ENCODE measurements around the gene TMEM132A. TPM values are rescaled to one million over a fixed set of nuclear protein-coding genes. Genes with fewer than 3 reads are reported as not detected.

Gene TMEM132A, protein sequence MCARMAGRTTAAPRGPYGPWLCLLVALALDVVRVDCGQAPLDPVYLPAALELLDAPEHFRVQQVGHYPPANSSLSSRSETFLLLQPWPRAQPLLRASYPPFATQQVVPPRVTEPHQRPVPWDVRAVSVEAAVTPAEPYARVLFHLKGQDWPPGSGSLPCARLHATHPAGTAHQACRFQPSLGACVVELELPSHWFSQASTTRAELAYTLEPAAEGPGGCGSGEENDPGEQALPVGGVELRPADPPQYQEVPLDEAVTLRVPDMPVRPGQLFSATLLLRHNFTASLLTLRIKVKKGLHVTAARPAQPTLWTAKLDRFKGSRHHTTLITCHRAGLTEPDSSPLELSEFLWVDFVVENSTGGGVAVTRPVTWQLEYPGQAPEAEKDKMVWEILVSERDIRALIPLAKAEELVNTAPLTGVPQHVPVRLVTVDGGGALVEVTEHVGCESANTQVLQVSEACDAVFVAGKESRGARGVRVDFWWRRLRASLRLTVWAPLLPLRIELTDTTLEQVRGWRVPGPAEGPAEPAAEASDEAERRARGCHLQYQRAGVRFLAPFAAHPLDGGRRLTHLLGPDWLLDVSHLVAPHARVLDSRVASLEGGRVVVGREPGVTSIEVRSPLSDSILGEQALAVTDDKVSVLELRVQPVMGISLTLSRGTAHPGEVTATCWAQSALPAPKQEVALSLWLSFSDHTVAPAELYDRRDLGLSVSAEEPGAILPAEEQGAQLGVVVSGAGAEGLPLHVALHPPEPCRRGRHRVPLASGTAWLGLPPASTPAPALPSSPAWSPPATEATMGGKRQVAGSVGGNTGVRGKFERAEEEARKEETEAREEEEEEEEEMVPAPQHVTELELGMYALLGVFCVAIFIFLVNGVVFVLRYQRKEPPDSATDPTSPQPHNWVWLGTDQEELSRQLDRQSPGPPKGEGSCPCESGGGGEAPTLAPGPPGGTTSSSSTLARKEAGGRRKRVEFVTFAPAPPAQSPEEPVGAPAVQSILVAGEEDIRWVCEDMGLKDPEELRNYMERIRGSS
- total RNA-seq, result 150 and 287 TPM in 2 replicates

DNA sequence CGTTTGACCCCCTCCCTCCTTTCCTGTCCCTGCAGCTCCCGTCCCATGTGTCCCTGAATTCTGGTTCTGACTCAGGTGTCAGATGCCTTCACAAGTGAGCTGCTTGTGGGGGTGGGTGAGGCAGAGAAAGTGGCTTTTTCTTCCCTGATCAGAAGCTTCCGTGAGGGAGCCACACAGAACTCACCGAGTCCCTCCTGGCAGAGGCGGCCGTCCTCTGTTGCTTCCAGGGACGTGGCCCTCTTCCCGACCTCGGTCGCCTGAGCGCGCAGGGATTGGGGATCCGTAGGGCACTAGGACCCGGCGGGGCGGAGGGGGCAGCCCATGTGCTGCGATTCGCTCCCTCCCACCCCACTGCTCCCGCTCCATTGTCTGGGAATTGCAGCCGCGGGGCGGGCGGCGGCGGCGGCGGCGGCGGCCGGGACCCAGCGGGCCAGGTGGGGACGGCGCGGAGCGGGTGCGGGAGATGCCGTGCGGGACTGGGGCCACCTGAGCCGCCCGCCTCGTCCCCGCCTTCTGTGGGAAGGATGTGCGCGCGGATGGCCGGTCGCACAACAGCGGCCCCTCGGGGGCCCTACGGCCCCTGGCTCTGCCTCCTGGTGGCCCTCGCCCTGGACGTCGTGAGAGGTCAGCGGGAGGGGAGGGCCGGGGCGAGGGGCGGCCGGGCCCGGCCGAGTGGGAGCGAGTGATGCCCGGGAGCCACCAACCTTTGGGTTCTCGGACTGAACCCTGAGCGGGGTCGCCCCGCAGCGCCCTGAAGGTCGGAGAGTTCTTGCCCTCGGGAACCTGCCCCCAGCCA is at the start of gene TMEM132A:
TMEM132A (plus strand) TSS at position 351 of the 796 bp plus-strand sequence; CDS start at position 525, 174 bp downstream.
- no peak for DNase-seq (ENCODE audit: low read depth)
- TF ChIP-seq, protein P1, sequence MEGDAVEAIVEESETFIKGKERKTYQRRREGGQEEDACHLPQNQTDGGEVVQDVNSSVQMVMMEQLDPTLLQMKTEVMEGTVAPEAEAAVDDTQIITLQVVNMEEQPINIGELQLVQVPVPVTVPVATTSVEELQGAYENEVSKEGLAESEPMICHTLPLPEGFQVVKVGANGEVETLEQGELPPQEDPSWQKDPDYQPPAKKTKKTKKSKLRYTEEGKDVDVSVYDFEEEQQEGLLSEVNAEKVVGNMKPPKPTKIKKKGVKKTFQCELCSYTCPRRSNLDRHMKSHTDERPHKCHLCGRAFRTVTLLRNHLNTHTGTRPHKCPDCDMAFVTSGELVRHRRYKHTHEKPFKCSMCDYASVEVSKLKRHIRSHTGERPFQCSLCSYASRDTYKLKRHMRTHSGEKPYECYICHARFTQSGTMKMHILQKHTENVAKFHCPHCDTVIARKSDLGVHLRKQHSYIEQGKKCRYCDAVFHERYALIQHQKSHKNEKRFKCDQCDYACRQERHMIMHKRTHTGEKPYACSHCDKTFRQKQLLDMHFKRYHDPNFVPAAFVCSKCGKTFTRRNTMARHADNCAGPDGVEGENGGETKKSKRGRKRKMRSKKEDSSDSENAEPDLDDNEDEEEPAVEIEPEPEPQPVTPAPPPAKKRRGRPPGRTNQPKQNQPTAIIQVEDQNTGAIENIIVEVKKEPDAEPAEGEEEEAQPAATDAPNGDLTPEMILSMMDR (conservative IDR thresholded peaks at IDR 0.05; ENCODE audit: low read depth, low read length), result no peak
- peak within 1 kb of the TSS; percentile 90 for H3K4me3 ChIP-seq (ENCODE audit: low read depth, low read length)

DNA sequence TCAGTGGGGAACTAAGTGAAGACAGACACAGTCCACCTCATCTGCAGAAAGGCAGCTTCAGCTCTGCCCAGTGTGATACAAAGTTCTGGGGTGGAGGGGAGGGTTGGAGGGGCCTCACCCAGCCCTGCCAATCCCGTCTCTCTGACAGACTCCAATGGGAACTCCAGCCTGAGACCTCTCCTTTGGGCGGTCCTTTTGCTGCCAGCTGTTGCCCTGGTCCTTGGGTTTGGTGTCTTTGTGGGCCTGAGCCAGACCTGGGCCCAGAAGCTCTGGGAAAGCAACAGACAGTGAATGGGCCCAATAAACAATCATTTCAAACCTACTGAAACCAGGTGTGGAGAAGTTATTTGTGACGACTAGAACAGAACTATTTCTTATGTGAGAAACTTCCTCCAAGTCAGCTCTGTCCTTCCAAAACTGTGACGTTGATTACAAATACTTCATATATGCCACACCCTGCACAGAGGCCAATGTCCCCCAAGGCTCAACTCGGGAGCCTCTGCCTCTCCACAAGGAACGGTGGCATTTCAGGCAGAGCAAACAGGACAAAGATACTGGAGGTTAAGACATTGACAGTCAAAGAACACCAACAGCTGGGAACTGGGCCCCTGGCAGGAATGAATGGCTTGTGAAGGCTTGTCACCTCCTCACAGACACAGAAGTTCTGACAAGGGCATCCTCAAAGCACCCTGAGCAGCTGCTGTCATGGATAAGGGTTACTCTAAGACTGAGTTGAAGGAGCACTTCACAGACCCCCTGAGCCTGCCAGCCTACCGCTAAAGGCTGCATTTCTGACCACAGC is 48.7 kb upstream of the TMEM132A start:
- no peak overlapping the region for H3K4me3 ChIP-seq (ENCODE audit: low read depth, low read length)
- TF ChIP-seq, protein P1 (conservative IDR thresholded peaks at IDR 0.05; ENCODE audit: low read depth, low read length), result no peak
- DNase-seq (ENCODE audit: low read depth), result no peak

DNA sequence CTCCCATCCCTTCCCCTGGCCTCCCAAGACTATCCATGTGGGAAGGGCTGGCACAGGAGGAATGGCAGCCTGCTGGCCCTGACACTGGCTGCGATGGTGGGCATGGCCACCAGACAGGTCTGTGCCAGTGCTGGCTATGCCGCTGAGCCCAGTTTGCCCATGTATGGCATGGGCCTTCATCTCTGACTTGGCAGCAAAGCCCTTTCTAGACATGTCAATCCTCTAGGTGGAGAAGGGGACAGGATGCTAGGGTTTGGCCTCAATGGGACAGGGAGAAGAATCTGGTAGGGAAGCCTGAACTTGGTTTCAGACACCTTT is 48.1 kb upstream of the TMEM132A start:
- TF ChIP-seq, protein P1 (conservative IDR thresholded peaks at IDR 0.05; ENCODE audit: low read depth, low read length), result no peak
- H3K4me3 ChIP-seq (ENCODE audit: low read depth, low read length), result no peak overlapping the region
- no peak for DNase-seq (ENCODE audit: low read depth)

DNA sequence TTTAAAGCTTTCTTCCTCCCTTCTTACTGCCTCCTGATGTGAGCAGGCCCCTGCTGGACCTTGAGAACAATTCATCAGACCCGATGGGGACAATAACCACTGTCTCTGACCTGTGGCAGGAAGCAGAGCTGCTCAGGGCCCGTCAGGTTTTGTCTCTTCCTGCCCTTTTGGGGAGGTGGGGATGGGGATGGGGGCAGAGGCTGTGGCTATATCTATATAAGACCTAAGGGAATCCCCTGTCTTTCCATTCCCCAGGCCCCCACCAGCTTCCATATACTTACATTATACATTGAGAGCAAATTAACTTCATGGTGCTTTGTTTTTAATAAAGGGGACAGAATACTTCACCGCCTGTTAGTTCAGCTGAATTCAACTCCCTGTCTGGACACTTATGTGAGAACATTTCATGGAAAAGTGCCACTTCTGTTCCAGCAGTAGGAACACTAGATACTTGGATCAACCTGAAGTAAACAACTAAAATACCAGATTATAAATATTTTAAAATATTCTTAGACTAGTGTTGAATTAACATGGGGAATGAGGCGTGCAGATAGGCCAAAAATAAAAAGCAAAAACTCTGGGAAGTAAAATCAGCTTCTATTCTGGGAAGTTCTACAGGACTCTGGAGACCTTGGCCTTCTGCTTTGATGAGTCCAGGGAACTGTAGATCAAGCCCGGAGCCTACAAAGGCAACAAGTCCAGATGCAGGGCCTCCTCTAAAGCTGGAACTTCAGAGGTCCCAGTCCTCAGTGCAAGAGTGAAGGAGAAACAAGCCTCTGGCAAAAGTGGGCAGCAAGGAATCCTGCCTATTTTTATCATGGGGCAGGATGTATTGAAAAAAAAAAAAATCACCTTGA is 45.8 kb upstream of the TMEM132A start:
- TF ChIP-seq, protein P1 (conservative IDR thresholded peaks at IDR 0.05; ENCODE audit: low read depth, low read length), result no peak

DNA sequence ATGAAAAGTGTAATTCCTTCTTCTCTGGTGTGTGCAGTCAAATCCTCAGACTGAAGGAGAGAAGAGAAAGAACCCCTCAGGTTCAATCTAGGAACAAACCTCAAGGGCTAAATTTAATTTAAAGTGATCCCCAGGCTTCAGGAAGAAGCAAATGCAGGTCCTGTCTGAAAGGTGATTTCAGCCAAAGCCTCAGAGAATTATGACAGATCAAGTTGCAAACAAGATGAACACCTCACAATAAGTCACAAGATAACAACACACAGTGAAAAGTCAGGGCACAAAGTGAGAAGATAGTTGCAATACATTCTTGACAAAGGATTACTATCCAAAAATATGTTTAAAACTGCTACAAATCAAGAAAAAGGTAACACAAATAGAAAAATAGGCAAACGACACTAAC is 45.2 kb upstream of the TMEM132A start:
- H3K4me3 ChIP-seq (ENCODE audit: low read depth, low read length), result no peak overlapping the region
- TF ChIP-seq, protein P1 (conservative IDR thresholded peaks at IDR 0.05; ENCODE audit: low read depth, low read length), result no peak
- no peak for DNase-seq (ENCODE audit: low read depth)

More for the DNA sequence above, 45.8 kb upstream of the TMEM132A start:
- no peak overlapping the region for H3K4me3 ChIP-seq (ENCODE audit: low read depth, low read length)
- no peak for DNase-seq (ENCODE audit: low read depth)

Measured in epithelial cell of proximal tubule (primary cell).